Stimulated activated CD8-positive, alpha-beta memory T cell treated with anti-CD3 and anti-CD28 coated beads, Interleukin-4, amount 100 ng/mL, for 4 hours (primary cell): Measurements from ENCODE around the gene GAB2.
"Not testable (repeated sequence)": the region's sequence is repeated elsewhere in the genome, so short reads cannot be mapped to it uniquely, and the experiment has no call there.

Source experiments
- DNase-seq, 2 donors: peaks; one replicate each; pipeline ENCODE4 v3.0.0-alpha.2; 2020; ENCODE audit warnings: low read depth in 2 of 2, low spot score in 1 of 2

GAB2 gene

GRCh38 chr11:78284260-78284659, 133.4 kb downstream of the GAB2 start:
- no peak for DNase-seq

- no peak for DNase-seq
Observed at GRCh38 chr11:78282821-78283220, 134.8 kb downstream of the GAB2 start.

GRCh38 chr11:78281511-78281910, 136.1 kb downstream of the GAB2 start:
- DNase-seq, result no peak

GRCh38 chr11:78277314-78277994, 140.2 kb downstream of the GAB2 start:
- DNase-seq, result no peak

- no peak for DNase-seq
Observed at GRCh38 chr11:78276311-78276710, 141.3 kb downstream of the GAB2 start.

- DNase-seq, result no peak
Observed at GRCh38 chr11:78274739-78275138, 142.9 kb downstream of the GAB2 start.

GRCh38 chr11:78272625-78273269, 144.9 kb downstream of the GAB2 start:
- DNase-seq, result not testable (repeated sequence)

GRCh38 chr11:78271801-78272200, 145.8 kb downstream of the GAB2 start:
- not testable (repeated sequence) for DNase-seq

GRCh38 chr11:78270971-78271370, 146.6 kb downstream of the GAB2 start:
- DNase-seq, result no peak

GRCh38 chr11:78269806-78270205, 147.8 kb downstream of the GAB2 start:
- DNase-seq, result no peak

GRCh38 chr11:78268591-78269410, 148.8 kb downstream of the GAB2 start:
- no peak for DNase-seq

- no peak for DNase-seq
Observed at GRCh38 chr11:78266451-78266850, 151.2 kb downstream of the GAB2 start.

GRCh38 chr11:78265326-78265725, 152.3 kb downstream of the GAB2 start:
- DNase-seq, result no peak

GRCh38 chr11:78262691-78263090, 154.9 kb downstream of the GAB2 start:
- DNase-seq, result no peak

- DNase-seq, result no peak
Observed at GRCh38 chr11:78262238-78262637, 155.4 kb downstream of the GAB2 start.

GRCh38 chr11:78261828-78262227, 155.8 kb downstream of the GAB2 start:
- DNase-seq, result no peak

- no peak for DNase-seq
Observed at GRCh38 chr11:78261367-78261766, 156.3 kb downstream of the GAB2 start.

- no peak for DNase-seq
Observed at GRCh38 chr11:78259777-78260487, 157.7 kb downstream of the GAB2 start.

- no peak for DNase-seq
Observed at GRCh38 chr11:78257654-78258053, 160.0 kb downstream of the GAB2 start.

- no peak for DNase-seq
Observed at GRCh38 chr11:78256962-78257361, 160.7 kb downstream of the GAB2 start.

GRCh38 chr11:78255919-78256318, 161.7 kb downstream of the GAB2 start:
- DNase-seq, result no peak
